ENCODE measurements around the gene GRIK5. TPM values are rescaled to one million over a fixed set of nuclear protein-coding genes. Genes with fewer than 3 reads are reported as not detected.

GRIK5 gene
- total RNA-seq, 2 donors from 2014 or later: 3.5 to 4.0 TPM

GRCh38 chr19:42068361-42068755 lies 1.6 kb downstream of the GRIK5 start:
- H3K27ac Mint-ChIP-seq: no peak overlapping the region
- no peaks in the 10 kb centered on the region for H3K36me3 Mint-ChIP-seq
- no peak for DNase-seq (ENCODE audit: low spot score in 2 of 2)
- no peak for ATAC-seq
- H3K9me3 Mint-ChIP-seq: no peaks in the 10 kb centered on the region

GRCh38 chr19:42067315-42067888 lies 2.6 kb downstream of the GRIK5 start:
- Mint-ChIP-seq H3K27ac (no peak overlapping the region), H3K36me3 (no peaks in the 10 kb centered on the region), H3K9me3 (no peaks in the 10 kb centered on the region)
- DNase-seq (ENCODE audit: low spot score in 2 of 2) (no peak), ATAC-seq (peak in 1 of 2 donors; percentile 21)

- ATAC-seq: no peak
- Mint-ChIP-seq H3K27ac (no peak overlapping the region), H3K9me3 (no peaks in the 10 kb centered on the region), H3K36me3 (no peaks in the 10 kb centered on the region)
- no peak for DNase-seq (ENCODE audit: low spot score in 2 of 2)
These were observed 3.8 kb downstream of the GRIK5 start for GRCh38 chr19:42066075-42066754.

- no peak for DNase-seq (ENCODE audit: low spot score in 2 of 2)
- no peaks in the 10 kb centered on the region for H3K36me3 Mint-ChIP-seq
- H3K9me3 Mint-ChIP-seq: no peaks in the 10 kb centered on the region
- ATAC-seq: no peak
- no peak overlapping the region for H3K27ac Mint-ChIP-seq
These were observed 4.5 kb downstream of the GRIK5 start for GRCh38 chr19:42065511-42065910.

GRCh38 chr19:42065051-42065450 lies 5.0 kb downstream of the GRIK5 start:
- Mint-ChIP-seq H3K9me3 (no peaks in the 10 kb centered on the region), H3K36me3 (no peaks in the 10 kb centered on the region), H3K27ac (no peak overlapping the region)
- DNase-seq (ENCODE audit: low spot score in 2 of 2) (no peak), ATAC-seq (no peak)

DNA sequence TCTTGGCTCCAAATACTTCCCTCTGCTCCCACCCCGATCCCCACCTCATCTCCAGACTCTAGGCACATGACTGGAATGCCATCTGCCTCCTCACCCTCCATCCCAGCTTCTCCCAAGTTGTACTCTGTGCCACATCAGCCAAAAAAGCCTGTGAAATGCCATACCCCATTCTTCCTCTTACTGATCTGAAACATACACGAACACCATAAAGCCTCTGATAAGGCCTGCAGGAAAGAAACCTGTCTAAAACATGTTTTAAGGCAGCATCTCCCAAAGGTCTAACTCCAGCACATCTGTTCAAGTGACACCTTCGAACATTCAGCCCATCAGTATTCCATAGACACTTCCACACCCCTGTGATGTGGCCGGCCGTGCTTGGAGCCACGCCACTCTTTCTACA lies 5.6 kb downstream of the GRIK5 start:
- DNase-seq (ENCODE audit: low spot score in 2 of 2): no peak
- Mint-ChIP-seq H3K27ac (no peak overlapping the region), H3K36me3 (no peaks in the 10 kb centered on the region), H3K9me3 (no peaks in the 10 kb centered on the region)
- no peak for ATAC-seq

DNA sequence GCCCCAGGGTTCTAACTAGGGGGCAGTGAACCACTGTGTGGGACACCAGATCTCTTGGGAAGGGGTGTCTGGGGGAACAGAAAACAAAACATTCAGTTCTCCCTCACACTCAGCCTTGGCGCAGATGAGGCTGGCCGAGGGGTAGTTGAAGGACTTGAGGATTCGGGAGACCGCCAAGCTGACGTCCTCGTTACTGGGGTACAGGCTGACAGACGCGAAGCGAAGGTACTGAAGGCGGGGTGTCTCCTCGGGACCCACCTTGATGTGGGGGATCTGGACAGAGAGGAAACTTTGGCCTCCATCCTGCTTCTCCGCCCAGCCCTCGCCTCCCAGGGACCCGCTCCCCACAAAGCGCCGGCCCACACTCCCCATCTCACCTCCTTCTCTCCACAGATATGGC lies 7.6 kb downstream of the GRIK5 start:
- no peaks in the 10 kb centered on the region for H3K36me3 Mint-ChIP-seq
- no peak for DNase-seq (ENCODE audit: low spot score in 2 of 2)
- H3K9me3 Mint-ChIP-seq: no peaks in the 10 kb centered on the region
- H3K27ac Mint-ChIP-seq: peak overlapping the region in 1 of 2 donors; percentile 46
- no peak for ATAC-seq

GRCh38 chr19:42060117-42060516 lies 9.9 kb downstream of the GRIK5 start:
- H3K36me3 Mint-ChIP-seq: no peaks in the 10 kb centered on the region

GRCh38 chr19:42059196-42059595 lies 10.8 kb downstream of the GRIK5 start:
- no peaks in the 10 kb centered on the region for H3K9me3 Mint-ChIP-seq
- H3K36me3 Mint-ChIP-seq: no peaks in the 10 kb centered on the region
- no peak overlapping the region for H3K27ac Mint-ChIP-seq
- ATAC-seq: no peak
- no peak for DNase-seq (ENCODE audit: low spot score in 2 of 2)

More at GRCh38 chr19:42060117-42060516, 9.9 kb downstream of the GRIK5 start:
- ATAC-seq (no peak), DNase-seq (ENCODE audit: low spot score in 2 of 2) (no peak)
- Mint-ChIP-seq H3K27ac (no peak overlapping the region), H3K9me3 (no peaks in the 10 kb centered on the region)

DNA sequence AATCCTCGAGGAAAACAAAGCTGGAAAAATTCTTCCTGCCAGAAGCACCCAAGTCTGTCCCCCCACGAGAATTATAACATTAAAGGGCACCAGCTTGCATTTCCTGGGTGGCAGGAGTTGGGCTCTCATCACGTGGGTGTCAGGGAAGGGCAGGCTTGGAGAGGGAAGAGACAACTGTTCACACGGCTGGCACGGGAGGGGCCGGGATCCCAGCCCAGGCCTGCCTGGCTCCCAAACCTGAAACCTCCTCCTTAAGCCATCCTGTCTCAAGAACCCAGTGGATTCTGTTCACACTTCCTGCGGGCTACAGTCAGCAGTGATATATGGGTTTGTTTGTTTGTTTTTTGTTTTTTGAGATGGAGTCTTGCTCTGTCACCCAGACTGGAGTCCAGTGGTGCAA lies 12.2 kb downstream of the GRIK5 start:
- H3K36me3 Mint-ChIP-seq: no peaks in the 10 kb centered on the region
- H3K9me3 Mint-ChIP-seq: no peaks in the 10 kb centered on the region
- no peak for DNase-seq (ENCODE audit: low spot score in 2 of 2)
- ATAC-seq: no peak
- no peak overlapping the region for H3K27ac Mint-ChIP-seq

DNA sequence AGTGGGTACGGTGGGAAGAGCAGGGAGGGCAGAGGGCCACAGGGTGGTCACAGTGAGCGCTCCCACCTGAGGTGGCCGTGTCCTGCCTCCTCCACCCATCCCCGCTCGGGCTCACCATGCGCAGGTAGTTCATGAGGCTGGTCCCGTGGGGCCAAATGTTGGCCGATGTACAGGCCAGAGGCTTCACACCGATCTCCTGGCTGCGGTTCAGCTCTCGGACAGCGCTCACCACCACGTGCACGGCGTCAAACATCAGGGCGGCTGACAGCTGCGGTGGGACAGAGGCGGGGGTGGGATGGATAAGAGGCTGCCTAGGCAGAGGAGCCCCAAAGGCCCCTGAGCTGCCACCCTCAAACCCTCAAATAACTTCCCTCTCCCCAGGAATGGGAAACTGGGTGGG lies 15.8 kb downstream of the GRIK5 start:
- no peaks in the 10 kb centered on the region for H3K9me3 Mint-ChIP-seq
- ATAC-seq (no peak), DNase-seq (ENCODE audit: low spot score in 2 of 2) (no peak)
- H3K27ac Mint-ChIP-seq: no peak overlapping the region
- H3K36me3 Mint-ChIP-seq: no peaks in the 10 kb centered on the region

DNA sequence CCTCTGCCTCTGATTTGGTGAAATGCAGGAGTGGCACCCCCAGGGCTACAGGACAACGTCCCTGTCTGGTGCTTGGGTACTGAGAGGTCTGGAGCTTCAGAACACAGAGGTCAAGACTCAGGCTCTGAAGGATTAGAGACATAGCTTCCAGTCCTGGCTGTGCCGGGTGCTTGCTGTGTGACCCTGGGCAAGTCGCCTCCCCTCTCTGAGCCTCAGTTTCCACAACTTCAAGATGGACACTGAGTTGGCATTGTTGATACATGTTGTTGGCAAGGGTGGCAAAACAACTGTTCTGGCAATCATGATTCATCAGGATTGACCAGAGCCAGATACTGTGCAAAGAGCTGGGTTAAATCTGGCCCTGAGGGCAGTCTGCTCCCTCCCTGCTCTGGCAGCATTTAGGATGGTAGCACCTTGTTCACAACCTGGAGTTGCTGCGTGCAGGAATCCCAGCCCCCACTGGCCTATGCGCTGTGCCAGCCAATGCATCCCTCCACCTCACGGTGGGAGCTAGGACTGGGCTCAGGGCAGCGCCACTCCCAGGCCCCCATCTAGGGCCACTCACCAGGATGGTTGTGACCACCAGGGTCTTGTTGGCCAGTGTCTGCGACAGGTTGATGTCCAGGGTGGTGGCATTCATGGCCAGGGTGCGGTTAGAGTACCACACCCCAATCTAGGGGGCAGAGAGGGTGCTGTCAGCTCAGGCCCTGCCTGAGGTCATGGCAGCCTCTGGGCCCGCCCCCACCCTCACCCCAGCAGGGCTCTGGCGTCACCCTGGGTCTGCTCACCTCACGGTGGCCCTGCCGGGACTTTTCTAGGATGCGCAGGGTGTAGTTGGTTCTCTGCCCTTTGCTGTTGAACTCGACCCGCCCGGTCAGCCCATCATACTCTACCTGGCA lies 16.7 kb downstream of the GRIK5 start:
- ATAC-seq: no peak
- no peaks in the 10 kb centered on the region for H3K9me3 Mint-ChIP-seq
- no peak for DNase-seq (ENCODE audit: low spot score in 2 of 2)
- peak overlapping the region in 1 of 2 donors; percentile 49 for H3K27ac Mint-ChIP-seq
- H3K36me3 Mint-ChIP-seq: no peaks in the 10 kb centered on the region

GRCh38 chr19:42052241-42052863 lies 17.7 kb downstream of the GRIK5 start:
- ATAC-seq (no peak), DNase-seq (ENCODE audit: low spot score in 2 of 2) (no peak)
- Mint-ChIP-seq H3K9me3 (no peaks in the 10 kb centered on the region), H3K36me3 (no peaks in the 10 kb centered on the region), H3K27ac (peak overlapping the region in 1 of 2 donors; percentile 79)

DNA sequence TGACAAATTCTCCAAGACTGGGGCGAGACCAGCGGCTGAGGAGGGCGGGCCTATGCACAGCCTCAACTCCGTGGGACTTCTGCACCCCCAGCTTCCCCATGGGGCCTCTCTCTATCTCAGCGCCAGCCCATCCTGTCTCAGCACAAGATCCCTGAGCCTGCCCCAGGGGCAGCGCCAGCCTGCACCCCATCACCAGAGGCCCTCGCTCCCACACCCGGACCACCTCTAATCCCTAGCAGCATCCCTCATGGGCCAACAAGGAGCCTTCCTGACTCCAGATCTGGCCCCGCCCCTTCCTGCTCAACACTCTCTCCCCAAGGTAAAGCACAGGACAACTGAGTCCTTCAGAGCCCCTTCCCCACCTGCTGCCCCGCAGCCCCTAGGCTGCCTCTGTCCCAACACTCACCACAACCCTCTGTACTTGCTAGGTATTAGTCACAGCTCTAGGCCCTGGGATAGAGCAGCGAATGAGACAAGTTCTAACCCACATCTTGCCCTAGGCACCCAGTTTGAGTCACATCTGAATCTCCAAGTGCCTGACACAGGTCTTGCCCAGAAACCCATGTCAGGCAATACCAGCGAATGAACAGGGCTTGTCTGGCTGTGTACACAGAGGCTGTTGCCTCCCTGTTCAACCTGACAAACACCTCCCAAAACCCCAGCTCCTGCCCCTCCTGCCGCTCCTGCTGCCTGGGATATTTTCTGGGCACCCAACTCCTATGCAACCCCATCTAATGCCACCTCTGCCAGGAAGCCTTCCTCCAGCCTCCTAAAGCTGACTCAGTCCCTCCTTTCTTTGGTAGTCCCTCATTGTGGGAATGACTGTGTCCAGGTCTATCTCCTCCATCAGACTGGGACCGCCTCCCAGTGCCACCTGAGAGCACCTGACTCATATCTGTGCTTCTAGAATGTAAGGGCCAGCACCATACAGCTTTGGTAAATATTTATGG lies 18.6 kb downstream of the GRIK5 start:
- H3K36me3 Mint-ChIP-seq: no peaks in the 10 kb centered on the region
- DNase-seq (ENCODE audit: low spot score in 2 of 2): peak; percentile 65
- ATAC-seq: peak; percentile 93 to 97
- H3K9me3 Mint-ChIP-seq: no peaks in the 10 kb centered on the region
- peak overlapping the region; percentile 79 to 87 for H3K27ac Mint-ChIP-seq

DNA sequence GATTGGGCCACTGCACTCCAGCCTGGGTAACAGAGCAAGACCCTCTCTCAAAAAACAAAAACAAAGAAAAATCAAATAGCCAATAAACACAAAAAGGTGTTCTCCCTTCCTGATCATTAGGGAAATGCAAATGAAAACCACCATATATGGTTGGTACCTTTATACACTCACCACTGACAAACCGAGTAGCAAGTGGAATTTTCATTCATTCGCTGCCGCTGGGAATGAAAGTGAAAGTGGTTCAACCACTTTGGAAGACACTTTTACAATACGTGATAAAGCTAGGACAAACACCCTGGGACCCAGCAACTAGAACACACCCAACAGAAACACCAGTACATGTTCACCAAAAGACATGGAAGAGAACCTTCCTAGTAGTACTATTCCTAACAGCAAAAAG lies 21.0 kb downstream of the GRIK5 start:
- ATAC-seq: no peak
- Mint-ChIP-seq H3K36me3 (no peaks in the 10 kb centered on the region), H3K9me3 (no peaks in the 10 kb centered on the region), H3K27ac (peak overlapping the region in 1 of 2 donors; percentile 78)
- no peak for DNase-seq (ENCODE audit: low spot score in 2 of 2)

- no peak overlapping the region for H3K27ac Mint-ChIP-seq
- H3K36me3 Mint-ChIP-seq: no peaks in the 10 kb centered on the region
- no peak for ATAC-seq
- no peaks in the 10 kb centered on the region for H3K9me3 Mint-ChIP-seq
- DNase-seq (ENCODE audit: low spot score in 2 of 2): no peak
These were observed 24.4 kb downstream of the GRIK5 start for GRCh38 chr19:42045575-42045974.

All from activated naive CD4-positive, alpha-beta T cell treated with anti-CD3 and anti-CD28 coated beads, Interleukin-2, amount 50 U/mL, for 72 hours (primary cell).